OCI-LY3 (cell line): Measurements from ENCODE around the gene TMEM108.

ENCODE experiments used
- H2AFZ ChIP-seq: fragments of 200-600, 300-600 bp; shearing (Covaris generic); 2 replicates; pipeline ENCODE4 v1.6.0; 2014; ENCODE audit warnings: antibody characterized with exemption, low read depth, low read length
- H3K27ac ChIP-seq: fragments of 200-600, 300-600 bp; sonication (generic); 2 replicates; pipeline ENCODE4 v1.5.1; 2014; ENCODE audit warnings: mild to moderate bottlenecking, low read length, moderate library complexity, mixed read lengths
- H3K27me3 ChIP-seq: fragments of 200-600, 300-600 bp; sonication (generic); 2 replicates; pipeline ENCODE4 v1.6.1; 2014; ENCODE audit warnings: low read depth, low read length, mixed read lengths
- H3K36me3 ChIP-seq: fragments of 200-600, 300-600 bp; sonication (generic); replicated peaks from 2 replicates; pipeline ENCODE3; 2014; ENCODE audit warnings: low read depth, low read length, mixed read lengths
- H3K4me1 ChIP-seq: fragments of 300-600, 200-600 bp; sonication (generic); 2 replicates; pipeline ENCODE4 v1.6.1; 2014; ENCODE audit warnings: low read length, mixed read lengths
- H3K4me2 ChIP-seq: fragments of 200-600, 300-600 bp; sonication (generic); 2 replicates; pipeline ENCODE4 v1.6.1; 2014; ENCODE audit warnings: low read length, mixed read lengths
- H3K4me3 ChIP-seq: fragments of 300-600, 200-600 bp; sonication (generic); 2 replicates; pipeline ENCODE4 v1.5.1; 2014; ENCODE audit warnings: antibody characterized with exemption, mild to moderate bottlenecking, low read length, moderate library complexity
- H3K79me2 ChIP-seq: fragments of 300-600, 200-600 bp; shearing (Covaris generic); 2 replicates; pipeline ENCODE4 v1.6.1; 2014; ENCODE audit warnings: mild to moderate bottlenecking, low read length, mixed read lengths
- H3K9ac ChIP-seq: fragments of 300-600, 200-600 bp; shearing (Covaris generic); 2 replicates; pipeline ENCODE4 v1.6.0; 2014; ENCODE audit warnings: mild to moderate bottlenecking, low read length, moderate library complexity
- H3K9me3 ChIP-seq: fragments of 200-600, 300-600 bp; shearing (Covaris generic); 2 replicates; pipeline ENCODE4 v1.6.1; 2014; ENCODE audit warnings: low read length, mixed read lengths; ENCODE audit not compliant: insufficient read depth
- H4K20me1 ChIP-seq: fragments of 200-600, 300-600 bp; sonication (generic); 2 replicates; pipeline ENCODE4 v1.6.1; 2016; ENCODE audit warnings: low read length, mixed read lengths; ENCODE audit not compliant: insufficient read depth
- CTCF ChIP-seq: fragments of 200-600, 300-600 bp; sonication (generic); IDR thresholded peaks from 2 replicates; pipeline ENCODE4 v1.5.1; 2014; ENCODE audit warnings: antibody characterized with exemption, low read length, low read depth
- EZH2phosphoT487 ChIP-seq: fragments of 200-600 bp; shearing (Covaris generic); IDR thresholded peaks from 2 replicates; pipeline ENCODE4 v1.6.1; 2018; ENCODE audit warnings: antibody characterized with exemption, mixed run types, low read depth

TMEM108 gene

GRCh38 chr3:133268726-133269134 is 230.5 kb downstream of the TMEM108 start:
- Histone ChIP-seq H3K4me3 (no peak overlapping the region), H3K4me1 (no peaks in the 10 kb centered on the region), H3K79me2 (no peaks in the 10 kb centered on the region), H3K36me3 (no peaks in the 10 kb centered on the region), H3K9me3 (no peaks in the 10 kb centered on the region), H3K4me2 (no peak overlapping the region), H3K27me3 (peaks cover 75% of the 10 kb centered on the region), H3K9ac (no peak overlapping the region), H2AFZ (no peak overlapping the region), H3K27ac (no peak overlapping the region), H4K20me1 (no peaks in the 10 kb centered on the region)
- no peak for TF ChIP-seq CTCF
- TF ChIP-seq EZH2phosphoT487, result no peak

GRCh38 chr3:133269393-133269792 is 231.2 kb downstream of the TMEM108 start:
- no peak overlapping the region for H3K4me2 ChIP-seq
- no peaks in the 10 kb centered on the region for H3K9me3 ChIP-seq
- H3K9ac ChIP-seq, result no peak overlapping the region
- no peaks in the 10 kb centered on the region for H3K4me1 ChIP-seq
- H3K27ac ChIP-seq, result no peak overlapping the region
- no peaks in the 10 kb centered on the region for H3K79me2 ChIP-seq
- TF ChIP-seq EZH2phosphoT487 (no peak), CTCF (no peak)
- H3K36me3 ChIP-seq, result no peaks in the 10 kb centered on the region
- H2AFZ ChIP-seq, result no peak overlapping the region
- H4K20me1 ChIP-seq, result no peaks in the 10 kb centered on the region
- H3K27me3 ChIP-seq, result peaks cover 78% of the 10 kb centered on the region
- H3K4me3 ChIP-seq, result no peak overlapping the region

- TF ChIP-seq EZH2phosphoT487 (no peak), CTCF (0 out of 2 replicates have a peak, but pooled peaks have one; percentile 16)
- no peak overlapping the region for H3K9ac ChIP-seq
- H3K79me2 ChIP-seq, result no peaks in the 10 kb centered on the region
- H3K36me3 ChIP-seq, result no peaks in the 10 kb centered on the region
- H2AFZ ChIP-seq, result no peak overlapping the region
- no peaks in the 10 kb centered on the region for H4K20me1 ChIP-seq
- no peak overlapping the region for H3K27ac ChIP-seq
- H3K4me2 ChIP-seq, result no peak overlapping the region
- peaks cover 67% of the 10 kb centered on the region for H3K27me3 ChIP-seq
- H3K9me3 ChIP-seq, result no peaks in the 10 kb centered on the region
- no peaks in the 10 kb centered on the region for H3K4me1 ChIP-seq
- H3K4me3 ChIP-seq, result no peak overlapping the region
Observed at GRCh38 chr3:133270631-133271030, 232.4 kb downstream of the TMEM108 start.

- Histone ChIP-seq H3K4me3 (no peak overlapping the region), H3K27me3 (peaks cover 64% of the 10 kb centered on the region), H3K36me3 (no peaks in the 10 kb centered on the region), H2AFZ (no peak overlapping the region), H3K27ac (no peak overlapping the region), H3K4me2 (no peak overlapping the region), H3K4me1 (no peaks in the 10 kb centered on the region), H3K9ac (no peak overlapping the region), H3K9me3 (no peaks in the 10 kb centered on the region), H3K79me2 (no peaks in the 10 kb centered on the region), H4K20me1 (no peaks in the 10 kb centered on the region)
- TF ChIP-seq CTCF (no peak), EZH2phosphoT487 (no peak)
Observed at GRCh38 chr3:133271042-133271441, 232.9 kb downstream of the TMEM108 start.
